ENCODE measurements around the gene CARD6.

GRCh38 chr5:40847525-40847924, 6.4 kb downstream of the CARD6 start:
- TF ChIP-seq RAD21 (IDR thresholded peaks at IDR 0.05; ENCODE audit: low read length): no peak
- no peak for TF ChIP-seq CTCF (conservative IDR thresholded peaks at IDR 0.05; ENCODE audit: low read depth, low read length)
- no peak for TF ChIP-seq SMC3 (IDR thresholded peaks at IDR 0.05; ENCODE audit: low read depth, low read length)
- TF ChIP-seq POLR2A (IDR thresholded peaks at IDR 0.05; ENCODE audit: low read depth, low read length): no peak

Measured in IMR-90 (cell line).